ENCODE measurements around the gene DUSP15.
A peak's percentile ranks its signal among the peaks of the same experiment; 100 is the strongest.

The DUSP15 gene

GRCh38 chr20:31822421-31823330 is 47.7 kb downstream of the DUSP15 start:
- Histone ChIP-seq H2BK5ac (ENCODE audit: low read depth, low read length, poor library complexity, severe bottlenecking) (no peak overlapping the region), H3K4me3 (ENCODE audit: insufficient read depth in 1 of 2, low read depth in 1 of 2, low read length in 2 of 2) (no peak overlapping the region), H3K79me1 (replicated peaks; ENCODE audit: low read length, poor library complexity, severe bottlenecking) (no peaks in the 10 kb centered on the region), H2BK15ac (ENCODE audit: low read depth, poor library complexity, severe bottlenecking) (peak overlapping the region; percentile 13), H3K4ac (ENCODE audit: low read depth in 1 of 2, low read length in 2 of 2) (no peak overlapping the region), H4K8ac (ENCODE audit: low read length) (no peak overlapping the region), H3K9me3 (ENCODE audit: control insufficient read depth, low read length) (no peaks in the 10 kb centered on the region), H3K9ac (ENCODE audit: low read length) (no peak overlapping the region), H3K36me3 (ENCODE audit: control insufficient read depth in 1 of 2, insufficient read depth in 2 of 2, low read depth in 1 of 2, low read length in 2 of 2) (no peaks in the 10 kb centered on the region), H2AFZ (ENCODE audit: low read depth, low read length) (no peak overlapping the region), H2BK12ac (ENCODE audit: low read length in 2 of 2) (no peak overlapping the region), H3K23ac (ENCODE audit: low read length in 2 of 2) (no peak overlapping the region), H4K91ac (ENCODE audit: low read length) (no peak overlapping the region), H3K27me3 (ENCODE audit: control insufficient read depth in 1 of 2, insufficient read depth in 1 of 2, low read length in 2 of 2) (peaks cover 22 to 62% of the 10 kb centered on the region in 2 experiments), H3K27ac (ENCODE audit: low read length, poor library complexity, severe bottlenecking) (no peak overlapping the region), H3K18ac (ENCODE audit: low read depth in 1 of 2, low read length in 2 of 2) (no peak overlapping the region), H3K4me2 (ENCODE audit: low read length, poor library complexity, severe bottlenecking) (peak overlapping the region; percentile 40), H2BK120ac (ENCODE audit: low read depth, low read length) (no peak overlapping the region), H2AK5ac (ENCODE audit: low read length, severe bottlenecking) (peak overlapping the region; percentile 4), H3K14ac (ENCODE audit: low read length in 2 of 2) (no peak overlapping the region), H3K4me1 (ENCODE audit: control insufficient read depth, insufficient read depth, low read depth, low read length) (peaks cover 26% of the 10 kb centered on the region)
- DNase-seq, result peak; percentile 74
- 21% methylated on average over 24 of the region's 29 CpGs for WGBS

GRCh38 chr20:31821427-31821826 is 48.9 kb downstream of the DUSP15 start:
- Histone ChIP-seq H2BK120ac (ENCODE audit: low read depth, low read length) (no peak overlapping the region), H3K14ac (ENCODE audit: low read length in 2 of 2) (no peak overlapping the region), H3K27me3 (ENCODE audit: control insufficient read depth in 1 of 2, insufficient read depth in 1 of 2, low read length in 2 of 2) (peaks cover 14 to 64% of the 10 kb centered on the region in 2 experiments), H3K36me3 (ENCODE audit: control insufficient read depth in 1 of 2, insufficient read depth in 2 of 2, low read depth in 1 of 2, low read length in 2 of 2) (no peaks in the 10 kb centered on the region), H3K79me1 (replicated peaks; ENCODE audit: low read length, poor library complexity, severe bottlenecking) (no peaks in the 10 kb centered on the region), H3K4me1 (ENCODE audit: control insufficient read depth, insufficient read depth, low read depth, low read length) (peaks cover 27% of the 10 kb centered on the region), H3K23ac (ENCODE audit: low read length in 2 of 2) (no peak overlapping the region), H3K4ac (ENCODE audit: low read depth in 1 of 2, low read length in 2 of 2) (no peak overlapping the region), H3K18ac (ENCODE audit: low read depth in 1 of 2, low read length in 2 of 2) (no peak overlapping the region), H3K9ac (ENCODE audit: low read length) (no peak overlapping the region), H2BK5ac (ENCODE audit: low read depth, low read length, poor library complexity, severe bottlenecking) (no peak overlapping the region), H3K9me3 (ENCODE audit: control insufficient read depth, low read length) (no peaks in the 10 kb centered on the region), H3K4me2 (ENCODE audit: low read length, poor library complexity, severe bottlenecking) (no peak overlapping the region), H2BK15ac (ENCODE audit: low read depth, poor library complexity, severe bottlenecking) (no peak overlapping the region), H3K27ac (ENCODE audit: low read length, poor library complexity, severe bottlenecking) (no peak overlapping the region), H2BK12ac (ENCODE audit: low read length in 2 of 2) (no peak overlapping the region), H4K91ac (ENCODE audit: low read length) (no peak overlapping the region), H2AK5ac (ENCODE audit: low read length, severe bottlenecking) (no peak overlapping the region), H3K4me3 (ENCODE audit: insufficient read depth in 1 of 2, low read depth in 1 of 2, low read length in 2 of 2) (no peak overlapping the region), H2AFZ (ENCODE audit: low read depth, low read length) (no peak overlapping the region), H4K8ac (ENCODE audit: low read length) (no peak overlapping the region)
- 67% methylated on average over 4 of the region's 5 CpGs for WGBS
- DNase-seq, result no peak

- no peak overlapping the region for H3K4ac ChIP-seq (ENCODE audit: low read depth in 1 of 2, low read length in 2 of 2)
- H2AFZ ChIP-seq (ENCODE audit: low read depth, low read length), result no peak overlapping the region
- WGBS, result 82% methylated on average over 6 of the region's 6 CpGs
- peaks cover 34% of the 10 kb centered on the region for H3K4me1 ChIP-seq (ENCODE audit: control insufficient read depth, insufficient read depth, low read depth, low read length)
- H3K27ac ChIP-seq (ENCODE audit: low read length, poor library complexity, severe bottlenecking), result no peak overlapping the region
- no peak overlapping the region for H2AK5ac ChIP-seq (ENCODE audit: low read length, severe bottlenecking)
- H2BK5ac ChIP-seq (ENCODE audit: low read depth, low read length, poor library complexity, severe bottlenecking), result no peak overlapping the region
- H3K36me3 ChIP-seq (ENCODE audit: control insufficient read depth in 1 of 2, insufficient read depth in 2 of 2, low read depth in 1 of 2, low read length in 2 of 2), result no peaks in the 10 kb centered on the region
- no peak overlapping the region for H2BK120ac ChIP-seq (ENCODE audit: low read depth, low read length)
- H2BK15ac ChIP-seq (ENCODE audit: low read depth, poor library complexity, severe bottlenecking), result no peak overlapping the region
- no peak for DNase-seq
- H3K18ac ChIP-seq (ENCODE audit: low read depth in 1 of 2, low read length in 2 of 2), result no peak overlapping the region
- no peak overlapping the region for H3K9ac ChIP-seq (ENCODE audit: low read length)
- H3K79me1 ChIP-seq (replicated peaks; ENCODE audit: low read length, poor library complexity, severe bottlenecking), result no peaks in the 10 kb centered on the region
- no peak overlapping the region for H2BK12ac ChIP-seq (ENCODE audit: low read length in 2 of 2)
- no peak overlapping the region for H3K4me3 ChIP-seq (ENCODE audit: insufficient read depth in 1 of 2, low read depth in 1 of 2, low read length in 2 of 2)
- no peak overlapping the region for H3K4me2 ChIP-seq (ENCODE audit: low read length, poor library complexity, severe bottlenecking)
- H3K14ac ChIP-seq (ENCODE audit: low read length in 2 of 2), result no peak overlapping the region
- H4K91ac ChIP-seq (ENCODE audit: low read length), result no peak overlapping the region
- H3K9me3 ChIP-seq (ENCODE audit: control insufficient read depth, low read length), result no peaks in the 10 kb centered on the region
- peaks cover 4 to 52% of the 10 kb centered on the region in 2 experiments for H3K27me3 ChIP-seq (ENCODE audit: control insufficient read depth in 1 of 2, insufficient read depth in 1 of 2, low read length in 2 of 2)
- H4K8ac ChIP-seq (ENCODE audit: low read length), result no peak overlapping the region
- no peak overlapping the region for H3K23ac ChIP-seq (ENCODE audit: low read length in 2 of 2)
Observed at GRCh38 chr20:31820228-31820627, 50.1 kb downstream of the DUSP15 start.

GRCh38 chr20:31819083-31819784 is 51.1 kb downstream of the DUSP15 start, which contains the start of gene MYLK2:
TSS of gene MYLK2 (plus strand) at chr20:31819356. CDS start at chr20:31819581, 225 bp downstream.
- WGBS, result 87% methylated on average over 16 of the region's 16 CpGs
- H3K23ac ChIP-seq (ENCODE audit: low read length in 2 of 2), result no peak within 1 kb of the TSS
- H4K8ac ChIP-seq (ENCODE audit: low read length), result no peak within 1 kb of the TSS
- H2BK120ac ChIP-seq (ENCODE audit: low read depth, low read length), result no peak within 1 kb of the TSS
- no peak within 1 kb of the TSS for H3K4me2 ChIP-seq (ENCODE audit: low read length, poor library complexity, severe bottlenecking)
- H3K4ac ChIP-seq (ENCODE audit: low read depth in 1 of 2, low read length in 2 of 2), result no peak within 1 kb of the TSS
- no peak within 1 kb of the TSS for H2AK5ac ChIP-seq (ENCODE audit: low read length, severe bottlenecking)
- no peaks in the 10 kb centered on the region for H3K79me1 ChIP-seq (replicated peaks; ENCODE audit: low read length, poor library complexity, severe bottlenecking)
- no peaks in the 10 kb centered on the region for H3K36me3 ChIP-seq (ENCODE audit: control insufficient read depth in 1 of 2, insufficient read depth in 2 of 2, low read depth in 1 of 2, low read length in 2 of 2)
- no peak within 1 kb of the TSS for H3K27ac ChIP-seq (ENCODE audit: low read length, poor library complexity, severe bottlenecking)
- H2BK5ac ChIP-seq (ENCODE audit: low read depth, low read length, poor library complexity, severe bottlenecking), result no peak within 1 kb of the TSS
- no peak within 1 kb of the TSS for H3K9ac ChIP-seq (ENCODE audit: low read length)
- H2AFZ ChIP-seq (ENCODE audit: low read depth, low read length), result no peak within 1 kb of the TSS
- H2BK15ac ChIP-seq (ENCODE audit: low read depth, poor library complexity, severe bottlenecking), result no peak within 1 kb of the TSS
- H3K14ac ChIP-seq (ENCODE audit: low read length in 2 of 2), result no peak within 1 kb of the TSS
- no peak within 1 kb of the TSS for H3K4me3 ChIP-seq (ENCODE audit: insufficient read depth in 1 of 2, low read depth in 1 of 2, low read length in 2 of 2)
- H4K91ac ChIP-seq (ENCODE audit: low read length), result no peak within 1 kb of the TSS
- DNase-seq, result no peak
- H2BK12ac ChIP-seq (ENCODE audit: low read length in 2 of 2), result no peak within 1 kb of the TSS
- no peak within 1 kb of the TSS for H3K18ac ChIP-seq (ENCODE audit: low read depth in 1 of 2, low read length in 2 of 2)
- H3K9me3 ChIP-seq (ENCODE audit: control insufficient read depth, low read length), result no peaks in the 10 kb centered on the region
- H3K27me3 ChIP-seq (ENCODE audit: control insufficient read depth in 1 of 2, insufficient read depth in 1 of 2, low read length in 2 of 2), result peaks cover 0 to 42% of the 10 kb centered on the region in 2 experiments
- H3K4me1 ChIP-seq (ENCODE audit: control insufficient read depth, insufficient read depth, low read depth, low read length), result peaks cover 30% of the 10 kb centered on the region

All from mesenchymal stem cell (in vitro differentiated cells and primary cell).